Measurements from ENCODE around the gene C12orf54. TPM values are rescaled to one million over a fixed set of nuclear protein-coding genes. Genes with fewer than 3 reads are reported as not detected.
"Not testable (repeated sequence)": the region's sequence is repeated elsewhere in the genome, so short reads cannot be mapped to it uniquely, and the experiment has no call there.

C12orf54 gene
- total RNA-seq, 1 experiment from 2014 or later = not detected

DNA sequence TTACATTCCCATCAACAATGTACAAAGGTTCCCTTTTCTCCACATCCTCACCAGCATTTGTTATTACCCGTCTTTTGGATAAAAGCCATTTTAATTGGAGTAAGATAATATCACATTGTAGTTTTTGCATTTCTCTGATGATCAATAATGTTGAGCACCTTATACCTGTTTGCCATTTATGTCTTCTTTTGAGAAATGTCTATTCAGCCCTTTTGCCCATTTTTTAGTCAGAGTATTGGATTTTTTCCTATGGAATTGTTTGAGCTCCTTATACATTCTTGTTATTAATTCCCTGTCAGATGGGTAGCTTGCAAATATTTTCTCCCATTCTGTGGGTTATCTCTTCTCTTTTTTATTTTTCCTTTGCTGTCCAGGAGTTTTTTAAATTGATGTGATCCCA, 32.4 kb downstream of the C12orf54 start:
- Mint-ChIP-seq H3K4me3 (no peak overlapping the region), H3K9me3 (peaks cover 38 to 54% of the 10 kb centered on the region in 2 experiments), H3K27me3 (ENCODE audit: low read depth) (peaks cover 2% of the 10 kb centered on the region; the same call in 1 of the 2 replicates), H3K4me1 (no peaks in the 10 kb centered on the region), H3K27ac (no peak overlapping the region), H3K36me3 (ENCODE audit: insufficient read depth in 1 of 3, low read depth in 3 of 3) (peaks cover 0 to 3% (median 1%) of the 10 kb centered on the region in 3 experiments; a peak in 2 of 7 replicates)
- Histone ChIP-seq H3K23ac (ENCODE audit: insufficient read length, low read depth, low read length) (no peak overlapping the region), H3K27ac (ENCODE audit: insufficient read length, low read depth, low read length) (no peak overlapping the region), H3K9ac (ENCODE audit: extremely low read depth, insufficient read length, low read length) (no peak overlapping the region), H2BK20ac (ENCODE audit: low read depth, low read length, poor library complexity, severe bottlenecking) (no peak overlapping the region), H2BK12ac (ENCODE audit: insufficient read length, low read depth, low read length) (no peak overlapping the region), H3K23me2 (ENCODE audit: insufficient read length, low read depth, low read length, poor library complexity, severe bottlenecking) (no peaks in the 10 kb centered on the region), H3K56ac (ENCODE audit: insufficient read length, low read depth, low read length) (no peak overlapping the region), H4K91ac (ENCODE audit: insufficient read length, low read depth, low read length) (no peak overlapping the region), H3K79me1 (ENCODE audit: insufficient read depth, low read depth, low read length, poor library complexity, severe bottlenecking) (no peaks in the 10 kb centered on the region), H3K14ac (ENCODE audit: insufficient read depth, low read length) (no peak overlapping the region), H3K4me2 (ENCODE audit: insufficient read depth, insufficient read length, low read length) (no peak overlapping the region), H3K4ac (ENCODE audit: low read depth, low read length) (no peak overlapping the region), H3K27me3 (ENCODE audit: insufficient read depth, low read length) (no peaks in the 10 kb centered on the region), H3K18ac (ENCODE audit: insufficient read length, low read depth, low read length) (no peak overlapping the region), H2BK120ac (ENCODE audit: low read depth, low read length, poor library complexity, severe bottlenecking) (no peak overlapping the region), H4K8ac (replicated peaks; ENCODE audit: insufficient read length, low read depth, low read length) (no peak overlapping the region), H3K4me1 (ENCODE audit: insufficient read depth, low read length) (no peaks in the 10 kb centered on the region), H2AK5ac (ENCODE audit: insufficient read length, low read length) (no peak overlapping the region), H2AFZ (ENCODE audit: low read length) (no peak overlapping the region), H4K5ac (ENCODE audit: insufficient read length, low read depth, low read length) (no peak overlapping the region), H2BK5ac (ENCODE audit: insufficient read length, low read length) (no peak overlapping the region), H4K20me1 (ENCODE audit: control insufficient read depth, insufficient read depth, insufficient read length) (no peaks in the 10 kb centered on the region), H3T11ph (ENCODE audit: low read length) (no peak overlapping the region), H3K9me3 (ENCODE audit: control insufficient read depth, low read depth, low read length) (peaks cover 6% of the 10 kb centered on the region), H2BK15ac (ENCODE audit: low read depth, low read length) (no peak overlapping the region), H3K79me2 (ENCODE audit: insufficient read depth, low read length) (no peaks in the 10 kb centered on the region)
- TF ChIP-seq, protein P1, sequence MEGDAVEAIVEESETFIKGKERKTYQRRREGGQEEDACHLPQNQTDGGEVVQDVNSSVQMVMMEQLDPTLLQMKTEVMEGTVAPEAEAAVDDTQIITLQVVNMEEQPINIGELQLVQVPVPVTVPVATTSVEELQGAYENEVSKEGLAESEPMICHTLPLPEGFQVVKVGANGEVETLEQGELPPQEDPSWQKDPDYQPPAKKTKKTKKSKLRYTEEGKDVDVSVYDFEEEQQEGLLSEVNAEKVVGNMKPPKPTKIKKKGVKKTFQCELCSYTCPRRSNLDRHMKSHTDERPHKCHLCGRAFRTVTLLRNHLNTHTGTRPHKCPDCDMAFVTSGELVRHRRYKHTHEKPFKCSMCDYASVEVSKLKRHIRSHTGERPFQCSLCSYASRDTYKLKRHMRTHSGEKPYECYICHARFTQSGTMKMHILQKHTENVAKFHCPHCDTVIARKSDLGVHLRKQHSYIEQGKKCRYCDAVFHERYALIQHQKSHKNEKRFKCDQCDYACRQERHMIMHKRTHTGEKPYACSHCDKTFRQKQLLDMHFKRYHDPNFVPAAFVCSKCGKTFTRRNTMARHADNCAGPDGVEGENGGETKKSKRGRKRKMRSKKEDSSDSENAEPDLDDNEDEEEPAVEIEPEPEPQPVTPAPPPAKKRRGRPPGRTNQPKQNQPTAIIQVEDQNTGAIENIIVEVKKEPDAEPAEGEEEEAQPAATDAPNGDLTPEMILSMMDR (conservative IDR thresholded peaks at IDR 0.05) = no peak
- DNase-seq = no peak
- WGBS (ENCODE audit: extremely low coverage, insufficient read length, low lambda C conversion rate) = no CpG with 5 or more reads among the region's 1 CpG

DNA sequence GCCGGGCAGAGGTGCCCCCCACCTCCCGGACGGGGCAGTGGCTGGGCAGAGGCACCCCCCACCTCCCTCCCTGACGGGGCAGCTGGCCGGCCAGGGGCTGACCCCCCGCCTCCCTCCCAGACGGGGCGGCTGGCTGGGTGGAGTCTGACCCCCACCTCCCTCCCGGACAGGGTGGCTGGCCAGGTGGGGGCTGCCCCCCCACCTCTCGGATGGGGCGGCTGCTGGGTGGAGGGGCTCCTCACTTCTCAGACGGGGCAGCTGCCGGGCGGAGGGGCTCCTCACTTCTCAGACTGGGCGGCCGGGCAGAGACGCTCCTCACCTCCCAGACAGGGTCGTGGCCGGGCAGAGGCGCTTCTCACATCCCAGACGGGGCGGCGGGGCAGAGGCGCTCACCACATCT, 38.1 kb downstream of the C12orf54 start:
- not testable (repeated sequence) for H3K79me1 ChIP-seq (ENCODE audit: insufficient read depth, low read depth, low read length, poor library complexity, severe bottlenecking); H3K9me3 ChIP-seq (ENCODE audit: control insufficient read depth, low read depth, low read length); H3K14ac ChIP-seq (ENCODE audit: insufficient read depth, low read length); H2AFZ ChIP-seq (ENCODE audit: low read length); H3K27me3 ChIP-seq (ENCODE audit: insufficient read depth, low read length); H3K23ac ChIP-seq (ENCODE audit: insufficient read length, low read depth, low read length); H2BK5ac ChIP-seq (ENCODE audit: insufficient read length, low read length); H3K79me2 ChIP-seq (ENCODE audit: insufficient read depth, low read length); H2BK120ac ChIP-seq (ENCODE audit: low read depth, low read length, poor library complexity, severe bottlenecking); H2BK12ac ChIP-seq (ENCODE audit: insufficient read length, low read depth, low read length); H2AK5ac ChIP-seq (ENCODE audit: insufficient read length, low read length); H3K23me2 ChIP-seq (ENCODE audit: insufficient read length, low read depth, low read length, poor library complexity, severe bottlenecking); H3K4me2 ChIP-seq (ENCODE audit: insufficient read depth, insufficient read length, low read length); H2BK20ac ChIP-seq (ENCODE audit: low read depth, low read length, poor library complexity, severe bottlenecking); DNase-seq; H3K27ac ChIP-seq (ENCODE audit: insufficient read length, low read depth, low read length); H3K4me3 Mint-ChIP-seq; H4K91ac ChIP-seq (ENCODE audit: insufficient read length, low read depth, low read length); H3K18ac ChIP-seq (ENCODE audit: insufficient read length, low read depth, low read length); H4K20me1 ChIP-seq (ENCODE audit: control insufficient read depth, insufficient read depth, insufficient read length); H4K5ac ChIP-seq (ENCODE audit: insufficient read length, low read depth, low read length); H3K36me3 Mint-ChIP-seq (ENCODE audit: insufficient read depth in 1 of 3, low read depth in 3 of 3); H2BK15ac ChIP-seq (ENCODE audit: low read depth, low read length); H3T11ph ChIP-seq (ENCODE audit: low read length); H3K9ac ChIP-seq (ENCODE audit: extremely low read depth, insufficient read length, low read length); H3K27ac Mint-ChIP-seq; H3K4ac ChIP-seq (ENCODE audit: low read depth, low read length); H3K56ac ChIP-seq (ENCODE audit: insufficient read length, low read depth, low read length); H3K4me1 ChIP-seq (ENCODE audit: insufficient read depth, low read length); H4K8ac ChIP-seq (replicated peaks; ENCODE audit: insufficient read length, low read depth, low read length); H3K4me1 Mint-ChIP-seq; H3K27me3 Mint-ChIP-seq (ENCODE audit: low read depth)
- H3K9me3 Mint-ChIP-seq = peaks cover 5 to 48% of the 10 kb centered on the region in 2 experiments; a peak in 4 of 5 replicates
- no CpG with 5 or more reads among the region's 24 CpGs for WGBS (ENCODE audit: extremely low coverage, insufficient read length, low lambda C conversion rate)
